Skeletal muscle tissue (tissue), 4 donors: ENCODE data around the gene CLVS2. TPM values are rescaled to one million over a fixed set of nuclear protein-coding genes. Genes with fewer than 3 reads are reported as not detected.

Experiments used
- H3K27ac ChIP-seq: one replicate; pipeline ENCODE4 v1.7.0; 2013; ENCODE audit warnings: mild to moderate bottlenecking, low read depth, low read length, inconsistent platforms
- H3K27me3 ChIP-seq, 3 donors: one replicate each; pipeline ENCODE4 v1.7.0; 2013; ENCODE audit warnings: low read length in 3 of 3; ENCODE audit not compliant: control insufficient read depth in 3 of 3, insufficient read depth in 3 of 3
- H3K36me3 ChIP-seq, 3 donors: one replicate each; pipeline ENCODE4 v1.7.0; 2013; ENCODE audit warnings: low read length in 3 of 3; ENCODE audit not compliant: control insufficient read depth in 3 of 3, insufficient read depth in 3 of 3
- H3K4me1 ChIP-seq, 3 donors: one replicate each; pipeline ENCODE4 v1.7.0; 2013; ENCODE audit warnings: low read length in 3 of 3, mild to moderate bottlenecking in 3 of 3; ENCODE audit not compliant: control insufficient read depth in 3 of 3, insufficient read depth in 3 of 3
- H3K4me3 ChIP-seq, 3 donors: one replicate each; pipeline ENCODE4 v1.7.0; 2013; ENCODE audit warnings: low read length in 3 of 3
- H3K9ac ChIP-seq, 3 donors: one replicate each; pipeline ENCODE4 v1.7.0; 2013; ENCODE audit warnings: low read length in 3 of 3, mild to moderate bottlenecking in 3 of 3, moderate library complexity in 2 of 3, low read depth in 1 of 3
- H3K9me3 ChIP-seq, 3 donors: one replicate each; pipeline ENCODE4 v1.7.0; 2013; ENCODE audit warnings: low read length in 3 of 3; ENCODE audit not compliant: control insufficient read depth in 3 of 3
- total RNA-seq: library from RNA; depleted of rRNA; stranded (reverse); fragments of >200 nt; gene quantifications from one replicate; pipeline ENCODE4 v1.2.3, GENCODE V29; 2014
- donor health status: Osteomylitis.

Gene CLVS2, protein sequence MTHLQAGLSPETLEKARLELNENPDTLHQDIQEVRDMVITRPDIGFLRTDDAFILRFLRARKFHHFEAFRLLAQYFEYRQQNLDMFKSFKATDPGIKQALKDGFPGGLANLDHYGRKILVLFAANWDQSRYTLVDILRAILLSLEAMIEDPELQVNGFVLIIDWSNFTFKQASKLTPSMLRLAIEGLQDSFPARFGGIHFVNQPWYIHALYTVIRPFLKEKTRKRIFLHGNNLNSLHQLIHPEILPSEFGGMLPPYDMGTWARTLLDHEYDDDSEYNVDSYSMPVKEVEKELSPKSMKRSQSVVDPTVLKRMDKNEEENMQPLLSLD
- under 0.01 TPM for total RNA-seq

DNA sequence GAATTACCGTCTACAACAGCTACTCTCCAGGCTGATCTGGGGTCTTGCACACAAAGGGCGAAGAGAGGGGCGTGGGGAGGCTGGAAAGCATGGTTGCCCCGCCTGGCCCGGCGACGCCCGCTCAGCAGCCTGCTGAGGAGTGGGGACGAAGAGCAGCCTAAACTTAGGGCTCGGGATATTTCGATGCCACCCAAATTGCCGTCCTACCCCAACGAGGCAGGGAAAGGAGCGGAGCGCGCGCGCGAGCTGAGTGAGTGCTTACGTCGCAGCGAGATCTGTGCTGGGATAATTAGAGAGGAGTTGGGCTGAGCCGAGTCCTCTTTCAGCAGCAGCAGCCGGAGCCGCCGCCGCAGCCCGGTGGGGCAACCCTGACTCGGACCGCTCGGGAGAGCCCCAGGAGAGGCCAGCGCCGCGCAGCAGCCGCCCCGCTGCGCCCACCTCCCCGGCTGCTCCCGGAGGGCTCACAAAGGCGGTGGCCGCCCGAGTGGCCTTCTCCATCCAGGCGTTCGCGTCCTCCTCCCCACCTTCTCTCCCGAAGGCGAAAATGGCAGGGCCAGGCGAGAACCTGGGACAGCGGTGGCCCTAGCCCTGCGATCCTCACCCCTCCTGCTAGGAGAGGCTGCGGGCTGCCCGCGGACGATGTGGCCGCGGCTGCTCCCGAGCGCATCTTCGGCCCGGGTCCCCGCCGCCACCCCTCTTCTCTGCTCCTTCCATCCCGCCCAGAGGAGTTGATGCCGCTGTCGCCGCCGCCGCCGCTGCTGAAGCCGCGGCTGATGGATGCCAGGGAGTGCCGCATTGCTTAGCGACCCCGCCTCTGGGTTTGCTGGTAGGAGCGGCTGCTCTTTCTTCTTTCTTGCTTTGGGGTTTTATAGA lies at the start of gene CLVS2:
TSS of gene CLVS2 (plus strand) at position 315 of the 873 bp plus-strand sequence. CDS start 1,543 bp downstream, outside the sequence.
- Histone ChIP-seq H3K9me3 (peaks cover 0 to 2% (median 0%) of the 10 kb centered on the region in 3 donors), H3K27me3 (peaks cover 33 to 46% (median 33%) of the 10 kb centered on the region in 3 donors), H3K4me1 (peaks cover 4 to 9% (median 5%) of the 10 kb centered on the region in 3 donors), H3K36me3 (no peaks in the 10 kb centered on the region), H3K9ac (peak within 1 kb of the TSS in 2 of 3 donors; percentile 11 to 40), H3K27ac (no peak within 1 kb of the TSS), H3K4me3 (peak within 1 kb of the TSS; percentile 44 to 66 (median 62))

- Histone ChIP-seq H3K9me3 (no peaks in the 10 kb centered on the region), H3K4me1 (no peaks in the 10 kb centered on the region), H3K36me3 (no peaks in the 10 kb centered on the region), H3K27me3 (no peaks in the 10 kb centered on the region), H3K9ac (no peak overlapping the region), H3K4me3 (no peak overlapping the region), H3K27ac (no peak overlapping the region)
Observed at GRCh38 chr6:122947355-122947754, 48.7 kb upstream of the CLVS2 start.

DNA sequence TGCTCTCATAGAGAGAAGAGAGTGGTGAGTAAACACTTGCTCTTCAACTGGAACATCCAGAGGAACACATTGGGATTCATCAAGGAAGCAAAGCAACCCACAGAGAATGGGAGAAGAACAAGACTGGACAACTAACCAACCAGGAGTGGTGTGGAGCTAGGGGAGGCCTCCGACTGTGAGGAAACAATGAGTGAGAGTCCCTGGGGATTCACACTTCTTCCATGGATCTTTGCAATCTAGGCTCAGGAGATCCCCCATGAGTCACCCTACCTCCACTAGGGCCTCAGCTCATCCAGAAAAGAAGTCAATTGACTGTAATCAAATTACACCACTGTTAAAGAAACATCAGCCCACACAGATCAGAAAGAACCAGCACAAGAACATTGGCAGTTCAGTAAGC lies 42.3 kb upstream of the CLVS2 start:
- Histone ChIP-seq H3K27me3 (no peaks in the 10 kb centered on the region), H3K36me3 (no peaks in the 10 kb centered on the region), H3K4me3 (no peak overlapping the region), H3K27ac (no peak overlapping the region), H3K9ac (no peak overlapping the region), H3K4me1 (no peaks in the 10 kb centered on the region), H3K9me3 (peaks cover 0 to 5% (median 4%) of the 10 kb centered on the region in 3 donors)

- no peak overlapping the region for H3K9ac ChIP-seq
- no peaks in the 10 kb centered on the region for H3K36me3 ChIP-seq
Observed at GRCh38 chr6:122956376-122956775, 39.7 kb upstream of the CLVS2 start.

DNA sequence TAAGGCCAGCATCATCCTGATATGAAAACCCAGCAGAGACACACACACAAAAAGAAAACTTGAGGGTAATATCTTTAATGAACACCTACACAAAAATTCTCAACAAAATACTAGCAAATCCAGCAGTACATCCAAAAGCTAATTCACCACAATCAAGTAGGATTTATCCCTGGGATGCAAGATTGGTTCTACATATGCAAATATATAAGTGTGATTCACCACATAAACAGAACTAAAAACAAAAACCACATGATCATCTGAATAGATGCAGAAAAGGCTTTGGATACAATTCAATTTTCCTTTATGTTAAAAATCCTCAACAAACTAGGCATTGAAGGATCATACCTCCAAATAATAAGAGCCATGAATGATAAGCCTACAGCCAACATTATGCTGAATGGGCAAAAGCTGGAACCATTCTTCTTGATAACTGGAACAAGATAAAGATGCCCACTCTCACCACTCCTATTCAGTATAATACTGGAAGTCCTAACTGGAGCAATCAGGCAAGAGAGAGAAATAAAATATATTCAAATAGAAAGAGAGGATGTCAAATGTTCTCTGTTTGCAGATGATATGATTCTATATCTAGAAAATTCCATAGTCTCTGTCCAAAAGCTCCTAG lies 33.9 kb upstream of the CLVS2 start:
- Histone ChIP-seq H3K36me3 (no peaks in the 10 kb centered on the region), H3K9ac (no peak overlapping the region), H3K4me1 (no peaks in the 10 kb centered on the region), H3K27ac (no peak overlapping the region), H3K4me3 (no peak overlapping the region), H3K27me3 (no peaks in the 10 kb centered on the region), H3K9me3 (peaks cover 0 to 2% (median 0%) of the 10 kb centered on the region in 3 donors)

More at GRCh38 chr6:122956376-122956775, 39.7 kb upstream of the CLVS2 start:
- H3K9me3 ChIP-seq, result peaks cover 0 to 5% (median 4%) of the 10 kb centered on the region in 3 donors
- no peak overlapping the region for H3K4me3 ChIP-seq
- no peak overlapping the region for H3K27ac ChIP-seq
- H3K4me1 ChIP-seq, result no peaks in the 10 kb centered on the region
- H3K27me3 ChIP-seq, result no peaks in the 10 kb centered on the region

GRCh38 chr6:122969999-122970533 lies 26.0 kb upstream of the CLVS2 start:
- Histone ChIP-seq H3K4me1 (no peaks in the 10 kb centered on the region), H3K9me3 (no peaks in the 10 kb centered on the region), H3K27me3 (no peaks in the 10 kb centered on the region), H3K4me3 (no peak overlapping the region), H3K27ac (no peak overlapping the region), H3K36me3 (no peaks in the 10 kb centered on the region), H3K9ac (no peak overlapping the region)

- Histone ChIP-seq H3K4me1 (no peaks in the 10 kb centered on the region), H3K27ac (no peak overlapping the region), H3K9ac (no peak overlapping the region), H3K36me3 (no peaks in the 10 kb centered on the region), H3K4me3 (no peak overlapping the region), H3K27me3 (no peaks in the 10 kb centered on the region), H3K9me3 (no peaks in the 10 kb centered on the region)
Observed at GRCh38 chr6:122977180-122977579, 18.9 kb upstream of the CLVS2 start.

DNA sequence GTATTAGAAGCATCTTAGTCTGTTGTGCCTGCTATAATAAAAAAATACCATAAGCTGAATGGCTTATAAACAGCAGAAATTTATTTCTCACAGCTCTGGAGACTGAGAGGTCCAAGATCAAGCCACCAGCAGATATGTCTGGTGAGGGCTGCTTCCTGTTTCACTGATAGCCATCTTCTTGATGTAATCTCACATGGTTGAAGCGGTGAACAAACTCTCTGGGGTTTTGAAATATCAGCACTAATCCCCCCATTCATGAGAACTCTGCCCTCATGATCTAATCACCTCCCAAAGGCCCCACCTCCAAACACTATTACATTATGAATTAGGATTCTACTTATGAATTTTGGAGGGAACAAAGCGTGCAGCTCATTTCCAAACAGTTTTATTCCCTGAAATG lies 11.6 kb upstream of the CLVS2 start:
- Histone ChIP-seq H3K9ac (no peak overlapping the region), H3K27ac (no peak overlapping the region), H3K27me3 (no peaks in the 10 kb centered on the region), H3K4me3 (no peak overlapping the region), H3K9me3 (no peaks in the 10 kb centered on the region), H3K4me1 (no peaks in the 10 kb centered on the region), H3K36me3 (no peaks in the 10 kb centered on the region)

DNA sequence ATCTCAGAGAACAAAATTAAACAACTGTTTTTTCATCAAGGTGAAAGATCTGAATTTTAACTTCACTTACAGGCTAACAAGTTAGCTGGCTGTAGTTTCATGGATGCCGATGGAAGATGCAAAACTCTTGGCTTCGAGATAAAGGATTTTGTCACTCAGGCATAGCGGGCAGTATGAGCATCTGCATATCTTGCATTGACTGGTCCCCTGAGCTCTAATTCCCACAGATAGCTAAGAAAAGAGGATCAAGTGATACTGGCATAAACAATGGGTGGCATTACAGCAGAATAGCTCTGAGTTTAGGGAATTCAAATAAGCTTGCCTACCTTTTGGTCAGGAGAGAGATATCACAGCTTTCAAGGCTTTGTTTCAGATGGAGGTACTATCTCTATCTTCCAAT lies 1.8 kb upstream of the CLVS2 start:
- Histone ChIP-seq H3K9me3 (peaks cover 0 to 2% (median 0%) of the 10 kb centered on the region in 3 donors), H3K36me3 (no peaks in the 10 kb centered on the region), H3K9ac (no peak overlapping the region), H3K27me3 (peaks cover 28 to 46% (median 33%) of the 10 kb centered on the region in 3 donors), H3K4me1 (peaks cover 4 to 9% (median 5%) of the 10 kb centered on the region in 3 donors), H3K4me3 (no peak overlapping the region), H3K27ac (no peak overlapping the region)
